ENCODE measurements around the gene CFAP221. TPM values are rescaled to one million over a fixed set of nuclear protein-coding genes. Genes with fewer than 3 reads are reported as not detected.
A peak's percentile ranks its signal among the peaks of the same experiment; 100 is the strongest.

Gene CFAP221
- total RNA-seq, 1 experiment from 2014 or later: 0.20 TPM

DNA sequence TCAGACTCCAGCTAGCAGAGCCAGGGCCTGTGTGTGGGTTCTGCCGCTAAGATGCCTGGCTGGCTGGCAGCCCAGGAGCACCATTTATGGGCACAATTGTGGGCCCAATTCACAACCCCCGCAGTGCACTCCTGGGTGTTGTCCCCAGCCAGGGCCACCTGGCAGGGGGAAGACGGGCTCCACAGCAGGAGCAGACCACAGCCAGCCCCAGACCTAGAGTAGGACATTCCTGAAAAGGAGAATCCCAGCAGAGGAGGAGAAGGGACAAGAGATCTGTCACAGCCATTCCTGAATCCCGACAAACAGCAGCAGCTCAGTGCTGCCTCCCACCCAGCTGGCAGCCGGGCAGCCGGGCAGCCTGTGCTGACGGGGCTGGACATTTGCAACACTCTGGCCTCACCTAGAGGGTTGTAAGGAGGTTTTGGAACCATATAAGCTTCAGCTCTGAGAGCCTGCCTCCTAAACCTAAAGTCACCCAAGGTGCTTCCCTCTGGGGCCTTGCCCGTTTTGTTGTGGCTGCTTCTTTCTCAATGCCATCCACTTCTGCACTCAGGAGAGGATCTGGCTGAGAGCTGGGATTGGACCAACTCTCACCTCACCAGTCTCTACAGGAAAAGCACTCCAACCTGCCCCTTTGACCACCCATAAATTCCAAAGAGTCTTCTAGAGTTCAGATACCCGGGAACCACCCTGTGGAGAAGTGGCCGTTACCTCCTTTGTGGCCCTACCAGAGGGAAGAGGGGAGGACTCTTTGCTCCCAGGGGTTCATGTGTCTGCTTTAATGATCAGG lies 130.7 kb downstream of the CFAP221 start:
- Mint-ChIP-seq H3K4me1 (peaks cover 23 to 29% of the 10 kb centered on the region in 2 experiments), H3K4me3 (no peak overlapping the region), H3K9me3 (peaks cover 0 to 3% of the 10 kb centered on the region in 2 experiments; a peak in 1 of 5 replicates), H3K27me3 (ENCODE audit: low read depth) (no peaks in the 10 kb centered on the region), H3K27ac (peak overlapping the region in 1 of 3 experiments; percentile 14; a peak in 1 of 7 replicates), H3K36me3 (ENCODE audit: insufficient read depth in 1 of 3, low read depth in 3 of 3) (peaks cover 0 to 2% (median under 1%) of the 10 kb centered on the region in 3 experiments; a peak in 4 of 7 replicates)
- no peaks in the 10 kb centered on the region for H3K9me3 ChIP-seq (ENCODE audit: control insufficient read depth, low read depth, low read length)
- H4K5ac ChIP-seq (ENCODE audit: insufficient read length, low read depth, low read length): no peak overlapping the region
- no peak overlapping the region for H3T11ph ChIP-seq (ENCODE audit: low read length)
- DNase-seq: no peak
- no peaks in the 10 kb centered on the region for H3K79me1 ChIP-seq (ENCODE audit: insufficient read depth, low read depth, low read length, poor library complexity, severe bottlenecking)
- no peak overlapping the region for H2BK120ac ChIP-seq (ENCODE audit: low read depth, low read length, poor library complexity, severe bottlenecking)
- no peak overlapping the region for H3K14ac ChIP-seq (ENCODE audit: insufficient read depth, low read length)
- H2BK15ac ChIP-seq (ENCODE audit: low read depth, low read length): no peak overlapping the region
- H3K79me2 ChIP-seq (ENCODE audit: insufficient read depth, low read length): peaks cover 4% of the 10 kb centered on the region; the same call in 1 of the 2 replicates
- no peak overlapping the region for H4K8ac ChIP-seq (replicated peaks; ENCODE audit: insufficient read length, low read depth, low read length)
- H3K4me2 ChIP-seq (ENCODE audit: insufficient read depth, insufficient read length, low read length): no peak overlapping the region
- H2AK5ac ChIP-seq (ENCODE audit: insufficient read length, low read length): no peak overlapping the region
- H3K23me2 ChIP-seq (ENCODE audit: insufficient read length, low read depth, low read length, poor library complexity, severe bottlenecking): peaks cover 5% of the 10 kb centered on the region
- no CpG with 5 or more reads among the region's 10 CpGs for WGBS (ENCODE audit: extremely low coverage, insufficient read length, low lambda C conversion rate)
- H2AFZ ChIP-seq (ENCODE audit: low read length): no peak overlapping the region
- no peak overlapping the region for H2BK12ac ChIP-seq (ENCODE audit: insufficient read length, low read depth, low read length)
- H2BK20ac ChIP-seq (ENCODE audit: low read depth, low read length, poor library complexity, severe bottlenecking): no peak overlapping the region
- H3K4me1 ChIP-seq (ENCODE audit: insufficient read depth, low read length): peaks cover 11% of the 10 kb centered on the region
- TF ChIP-seq, protein P1, sequence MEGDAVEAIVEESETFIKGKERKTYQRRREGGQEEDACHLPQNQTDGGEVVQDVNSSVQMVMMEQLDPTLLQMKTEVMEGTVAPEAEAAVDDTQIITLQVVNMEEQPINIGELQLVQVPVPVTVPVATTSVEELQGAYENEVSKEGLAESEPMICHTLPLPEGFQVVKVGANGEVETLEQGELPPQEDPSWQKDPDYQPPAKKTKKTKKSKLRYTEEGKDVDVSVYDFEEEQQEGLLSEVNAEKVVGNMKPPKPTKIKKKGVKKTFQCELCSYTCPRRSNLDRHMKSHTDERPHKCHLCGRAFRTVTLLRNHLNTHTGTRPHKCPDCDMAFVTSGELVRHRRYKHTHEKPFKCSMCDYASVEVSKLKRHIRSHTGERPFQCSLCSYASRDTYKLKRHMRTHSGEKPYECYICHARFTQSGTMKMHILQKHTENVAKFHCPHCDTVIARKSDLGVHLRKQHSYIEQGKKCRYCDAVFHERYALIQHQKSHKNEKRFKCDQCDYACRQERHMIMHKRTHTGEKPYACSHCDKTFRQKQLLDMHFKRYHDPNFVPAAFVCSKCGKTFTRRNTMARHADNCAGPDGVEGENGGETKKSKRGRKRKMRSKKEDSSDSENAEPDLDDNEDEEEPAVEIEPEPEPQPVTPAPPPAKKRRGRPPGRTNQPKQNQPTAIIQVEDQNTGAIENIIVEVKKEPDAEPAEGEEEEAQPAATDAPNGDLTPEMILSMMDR (conservative IDR thresholded peaks at IDR 0.05): peak; percentile 20; the same call in 1 of the 3 replicates
- H4K20me1 ChIP-seq (ENCODE audit: control insufficient read depth, insufficient read depth, insufficient read length): no peaks in the 10 kb centered on the region
- no peak overlapping the region for H3K27ac ChIP-seq (ENCODE audit: insufficient read length, low read depth, low read length)
- no peak overlapping the region for H3K23ac ChIP-seq (ENCODE audit: insufficient read length, low read depth, low read length)
- no peak overlapping the region for H3K18ac ChIP-seq (ENCODE audit: insufficient read length, low read depth, low read length)
- H4K91ac ChIP-seq (ENCODE audit: insufficient read length, low read depth, low read length): no peak overlapping the region
- H3K4ac ChIP-seq (ENCODE audit: low read depth, low read length): no peak overlapping the region
- H3K56ac ChIP-seq (ENCODE audit: insufficient read length, low read depth, low read length): no peak overlapping the region
- H2BK5ac ChIP-seq (ENCODE audit: insufficient read length, low read length): no peak overlapping the region
- H3K9ac ChIP-seq (ENCODE audit: extremely low read depth, insufficient read length, low read length): no peak overlapping the region
- no peaks in the 10 kb centered on the region for H3K27me3 ChIP-seq (ENCODE audit: insufficient read depth, low read length)

Measured in H9 (cell line).